ENCODE measurements around the gene PDZD7.
A peak's percentile ranks its signal among the peaks of the same experiment; 100 is the strongest.

Gene PDZD7

GRCh38 chr10:101014230-101014884 is 16.6 kb downstream of the PDZD7 start:
- peak; percentile 89 for DNase-seq (ENCODE audit: low read depth)
- peaks cover 4% of the 10 kb centered on the region for H3K27me3 ChIP-seq (replicated peaks; ENCODE audit: control insufficient read depth, insufficient read depth, low read length)
- H3K9ac ChIP-seq (ENCODE audit: low read length): no peak overlapping the region
- H3K9me3 ChIP-seq (ENCODE audit: control insufficient read depth, low read length): no peaks in the 10 kb centered on the region
- peaks cover 18% of the 10 kb centered on the region for H3K4me1 ChIP-seq (ENCODE audit: control insufficient read depth, insufficient read depth, low read length)
- no peak overlapping the region for H3K4me3 ChIP-seq (ENCODE audit: low read length)
- no peaks in the 10 kb centered on the region for H3K36me3 ChIP-seq (ENCODE audit: control insufficient read depth, insufficient read depth, low read length, severe bottlenecking)

GRCh38 chr10:101013365-101013825 is 17.5 kb downstream of the PDZD7 start:
- H3K36me3 ChIP-seq (ENCODE audit: control insufficient read depth, insufficient read depth, low read length, severe bottlenecking): no peaks in the 10 kb centered on the region
- no peaks in the 10 kb centered on the region for H3K9me3 ChIP-seq (ENCODE audit: control insufficient read depth, low read length)
- peak overlapping the region; percentile 25 for H3K4me3 ChIP-seq (ENCODE audit: low read length)
- H3K9ac ChIP-seq (ENCODE audit: low read length): peak overlapping the region; percentile 36
- H3K4me1 ChIP-seq (ENCODE audit: control insufficient read depth, insufficient read depth, low read length): peaks cover 18% of the 10 kb centered on the region
- no peak for DNase-seq (ENCODE audit: low read depth)
- H3K27me3 ChIP-seq (replicated peaks; ENCODE audit: control insufficient read depth, insufficient read depth, low read length): no peaks in the 10 kb centered on the region

- H3K4me1 ChIP-seq (ENCODE audit: control insufficient read depth, insufficient read depth, low read length): peaks cover 23% of the 10 kb centered on the region
- H3K27me3 ChIP-seq (replicated peaks; ENCODE audit: control insufficient read depth, insufficient read depth, low read length): no peaks in the 10 kb centered on the region
- H3K4me3 ChIP-seq (ENCODE audit: low read length): peak overlapping the region; percentile 25
- H3K9ac ChIP-seq (ENCODE audit: low read length): peak overlapping the region; percentile 50
- peak; percentile 97 for DNase-seq (ENCODE audit: low read depth)
- no peaks in the 10 kb centered on the region for H3K36me3 ChIP-seq (ENCODE audit: control insufficient read depth, insufficient read depth, low read length, severe bottlenecking)
- no peaks in the 10 kb centered on the region for H3K9me3 ChIP-seq (ENCODE audit: control insufficient read depth, low read length)
Observed at GRCh38 chr10:101012525-101013364, 18.2 kb downstream of the PDZD7 start.

GRCh38 chr10:101011517-101012423 is 19.2 kb downstream of the PDZD7 start:
- Histone ChIP-seq H3K4me3 (ENCODE audit: low read length) (no peak overlapping the region), H3K27me3 (replicated peaks; ENCODE audit: control insufficient read depth, insufficient read depth, low read length) (no peaks in the 10 kb centered on the region), H3K36me3 (ENCODE audit: control insufficient read depth, insufficient read depth, low read length, severe bottlenecking) (peaks cover 8% of the 10 kb centered on the region), H3K4me1 (ENCODE audit: control insufficient read depth, insufficient read depth, low read length) (peaks cover 29% of the 10 kb centered on the region), H3K9ac (ENCODE audit: low read length) (no peak overlapping the region), H3K9me3 (ENCODE audit: control insufficient read depth, low read length) (no peaks in the 10 kb centered on the region)
- DNase-seq (ENCODE audit: low read depth): peak; percentile 47

- no peak overlapping the region for H3K4me3 ChIP-seq (ENCODE audit: low read length)
- H3K9me3 ChIP-seq (ENCODE audit: control insufficient read depth, low read length): no peaks in the 10 kb centered on the region
- H3K27me3 ChIP-seq (replicated peaks; ENCODE audit: control insufficient read depth, insufficient read depth, low read length): no peaks in the 10 kb centered on the region
- no peak for DNase-seq (ENCODE audit: low read depth)
- H3K9ac ChIP-seq (ENCODE audit: low read length): no peak overlapping the region
- H3K36me3 ChIP-seq (ENCODE audit: control insufficient read depth, insufficient read depth, low read length, severe bottlenecking): peaks cover 22% of the 10 kb centered on the region
- peaks cover 29% of the 10 kb centered on the region for H3K4me1 ChIP-seq (ENCODE audit: control insufficient read depth, insufficient read depth, low read length)
Observed at GRCh38 chr10:101010329-101010728, 20.6 kb downstream of the PDZD7 start.

GRCh38 chr10:101008823-101009423 is 22.0 kb downstream of the PDZD7 start:
- peaks cover 31% of the 10 kb centered on the region for H3K4me1 ChIP-seq (ENCODE audit: control insufficient read depth, insufficient read depth, low read length)

GRCh38 chr10:101007915-101008822 is 22.8 kb downstream of the PDZD7 start:
- Histone ChIP-seq H3K27me3 (replicated peaks; ENCODE audit: control insufficient read depth, insufficient read depth, low read length) (no peaks in the 10 kb centered on the region), H3K4me1 (ENCODE audit: control insufficient read depth, insufficient read depth, low read length) (peaks cover 33% of the 10 kb centered on the region), H3K36me3 (ENCODE audit: control insufficient read depth, insufficient read depth, low read length, severe bottlenecking) (peaks cover 44% of the 10 kb centered on the region), H3K9me3 (ENCODE audit: control insufficient read depth, low read length) (no peaks in the 10 kb centered on the region), H3K4me3 (ENCODE audit: low read length) (no peak overlapping the region), H3K9ac (ENCODE audit: low read length) (peak overlapping the region; percentile 3)
- DNase-seq (ENCODE audit: low read depth): no peak

More at GRCh38 chr10:101008823-101009423, 22.0 kb downstream of the PDZD7 start:
- DNase-seq (ENCODE audit: low read depth): no peak
- Histone ChIP-seq H3K9me3 (ENCODE audit: control insufficient read depth, low read length) (no peaks in the 10 kb centered on the region), H3K4me3 (ENCODE audit: low read length) (no peak overlapping the region), H3K9ac (ENCODE audit: low read length) (no peak overlapping the region), H3K27me3 (replicated peaks; ENCODE audit: control insufficient read depth, insufficient read depth, low read length) (no peaks in the 10 kb centered on the region), H3K36me3 (ENCODE audit: control insufficient read depth, insufficient read depth, low read length, severe bottlenecking) (peaks cover 36% of the 10 kb centered on the region)

GRCh38 chr10:101007099-101007711 is 23.7 kb downstream of the PDZD7 start:
- H3K27me3 ChIP-seq (replicated peaks; ENCODE audit: control insufficient read depth, insufficient read depth, low read length): no peaks in the 10 kb centered on the region
- H3K9me3 ChIP-seq (ENCODE audit: control insufficient read depth, low read length): no peaks in the 10 kb centered on the region
- peak; percentile 27 for DNase-seq (ENCODE audit: low read depth)
- H3K4me3 ChIP-seq (ENCODE audit: low read length): no peak overlapping the region
- H3K36me3 ChIP-seq (ENCODE audit: control insufficient read depth, insufficient read depth, low read length, severe bottlenecking): peaks cover 53% of the 10 kb centered on the region
- peaks cover 32% of the 10 kb centered on the region for H3K4me1 ChIP-seq (ENCODE audit: control insufficient read depth, insufficient read depth, low read length)
- peak overlapping the region; percentile 44 for H3K9ac ChIP-seq (ENCODE audit: low read length)

GRCh38 chr10:101006593-101007098 is 24.3 kb downstream of the PDZD7 start:
- DNase-seq (ENCODE audit: low read depth): no peak
- Histone ChIP-seq H3K4me3 (ENCODE audit: low read length) (no peak overlapping the region), H3K9ac (ENCODE audit: low read length) (peak overlapping the region; percentile 44), H3K9me3 (ENCODE audit: control insufficient read depth, low read length) (no peaks in the 10 kb centered on the region), H3K36me3 (ENCODE audit: control insufficient read depth, insufficient read depth, low read length, severe bottlenecking) (peaks cover 53% of the 10 kb centered on the region), H3K4me1 (ENCODE audit: control insufficient read depth, insufficient read depth, low read length) (peaks cover 37% of the 10 kb centered on the region), H3K27me3 (replicated peaks; ENCODE audit: control insufficient read depth, insufficient read depth, low read length) (no peaks in the 10 kb centered on the region)

Data from adipocyte (in vitro differentiated cells).